ENCODE measurements around the gene NOL6.

DNA sequence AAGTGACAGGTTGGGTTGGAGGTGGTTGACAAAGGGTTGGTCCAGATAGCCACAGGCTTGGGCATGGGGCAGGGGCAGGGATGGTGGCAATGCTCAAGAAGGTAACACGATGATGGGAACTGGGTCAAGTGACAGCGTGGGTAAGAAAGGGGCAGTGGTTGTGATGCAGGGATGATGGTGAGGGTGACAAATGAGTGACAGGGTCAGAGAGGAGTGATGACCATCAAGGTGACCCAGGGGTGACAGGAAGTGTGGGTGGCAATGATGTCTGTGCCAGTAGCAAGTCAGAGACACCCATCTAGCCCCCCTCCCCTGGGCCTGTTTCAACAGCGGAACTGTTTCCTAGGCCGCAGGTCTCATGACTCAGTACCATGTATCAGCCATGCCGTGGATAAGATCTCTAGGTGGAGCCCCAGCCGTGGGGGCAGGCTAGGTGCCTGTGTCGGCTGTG lies 46.9 kb downstream of the NOL6 start:
- TF ChIP-seq, protein P1, sequence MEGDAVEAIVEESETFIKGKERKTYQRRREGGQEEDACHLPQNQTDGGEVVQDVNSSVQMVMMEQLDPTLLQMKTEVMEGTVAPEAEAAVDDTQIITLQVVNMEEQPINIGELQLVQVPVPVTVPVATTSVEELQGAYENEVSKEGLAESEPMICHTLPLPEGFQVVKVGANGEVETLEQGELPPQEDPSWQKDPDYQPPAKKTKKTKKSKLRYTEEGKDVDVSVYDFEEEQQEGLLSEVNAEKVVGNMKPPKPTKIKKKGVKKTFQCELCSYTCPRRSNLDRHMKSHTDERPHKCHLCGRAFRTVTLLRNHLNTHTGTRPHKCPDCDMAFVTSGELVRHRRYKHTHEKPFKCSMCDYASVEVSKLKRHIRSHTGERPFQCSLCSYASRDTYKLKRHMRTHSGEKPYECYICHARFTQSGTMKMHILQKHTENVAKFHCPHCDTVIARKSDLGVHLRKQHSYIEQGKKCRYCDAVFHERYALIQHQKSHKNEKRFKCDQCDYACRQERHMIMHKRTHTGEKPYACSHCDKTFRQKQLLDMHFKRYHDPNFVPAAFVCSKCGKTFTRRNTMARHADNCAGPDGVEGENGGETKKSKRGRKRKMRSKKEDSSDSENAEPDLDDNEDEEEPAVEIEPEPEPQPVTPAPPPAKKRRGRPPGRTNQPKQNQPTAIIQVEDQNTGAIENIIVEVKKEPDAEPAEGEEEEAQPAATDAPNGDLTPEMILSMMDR (IDR thresholded peaks at IDR 0.05) = no peak
- TF ChIP-seq POLR2AphosphoS5 (IDR thresholded peaks at IDR 0.05) (no peak), POLR2A (IDR thresholded peaks at IDR 0.05) (no peak)

Measured in stomach (tissue), 4 donors.